Uterus (tissue), 4 donors: ENCODE measurements around the gene ROBO2. TPM values are rescaled to one million over a fixed set of nuclear protein-coding genes. Genes with fewer than 3 reads are reported as not detected.

Experiments
- DNase-seq, 2 donors: peaks; one replicate each; pipeline ENCODE4 v3.0.0-alpha.2; 2019 to 2020
- H3K27ac ChIP-seq, 2 donors: fragments of 200-600 bp; sonication (generic); 1 replicate in 1 of 2; 2 replicates in 1 of 2; pipeline ENCODE4 v1.5.1; 2016 to 2018
- H3K27me3 ChIP-seq, 2 donors: fragments of 200-600 bp; sonication (generic); one replicate each; pipeline ENCODE4 v1.5.1; 2018 to 2019; ENCODE audit warnings: control low read depth in 1 of 2
- H3K36me3 ChIP-seq, 2 donors: fragments of 200-600 bp; sonication (generic); one replicate each; pipeline ENCODE4 v1.5.1; 2019; ENCODE audit warnings: control low read depth in 1 of 2
- H3K4me1 ChIP-seq, 2 donors: fragments of 200-600 bp; sonication (generic); one replicate each; pipeline ENCODE4 v1.5.1; 2018 to 2019; ENCODE audit warnings: control low read depth in 1 of 2
- H3K4me3 ChIP-seq, 2 donors: fragments of 200-600 bp; sonication (generic); 1 replicate in 1 of 2; 2 replicates in 1 of 2; pipeline ENCODE4 v1.5.1; 2018 to 2019; ENCODE audit warnings: mild to moderate bottlenecking in 1 of 2
- H3K9me3 ChIP-seq, 2 donors: fragments of 200-600 bp; sonication (generic); one replicate each; pipeline ENCODE4 v1.5.1; 2019; ENCODE audit warnings: control low read depth in 1 of 2
- POLR2A ChIP-seq, 2 donors: fragments of 450-650 bp; IDR thresholded peaks; one replicate each; pipeline ENCODE4 v1.6.1; 2016; ENCODE audit warnings: antibody characterized with exemption in 2 of 2, mild to moderate bottlenecking in 1 of 2, moderate library complexity in 1 of 2
- intact Hi-C: fragments of 100-400 bp; cut with DNase I; formaldehyde crosslinking; loops from one replicate; pipeline ENCODE4 v1.15.1; 2023; ENCODE audit warnings: low total_unique reads
- total RNA-seq, 4 donors: library from RNA; depleted of rRNA in 3 of 4; stranded (reverse); fragments of >200 nt in 3 of 4; gene quantifications; one replicate each; pipeline versions ENCODE4 v1.1.0 to v1.2.4, GENCODE V29; 2014 to 2023
- TF ChIP-seq, protein P1 (sequence below), 4 experiments: fragments of 200-600 bp in 2 of 4; fragments of 450-650 bp in 2 of 4; sonication (generic) in 2 of 4; IDR thresholded peaks; one replicate each; pipeline ENCODE4 v1.5.1; 2016 to 2019; ENCODE audit warnings: antibody characterized with exemption in 4 of 4, mild to moderate bottlenecking in 2 of 4, moderate library complexity in 1 of 4
- donor health status: DM: yes; HTN: yes; CAD: no.

ROBO2 gene
- total RNA-seq, 4 donors from 2014 or later = 0.26 to 51.3 (median 0.49) TPM; not detected in 1

DNA sequence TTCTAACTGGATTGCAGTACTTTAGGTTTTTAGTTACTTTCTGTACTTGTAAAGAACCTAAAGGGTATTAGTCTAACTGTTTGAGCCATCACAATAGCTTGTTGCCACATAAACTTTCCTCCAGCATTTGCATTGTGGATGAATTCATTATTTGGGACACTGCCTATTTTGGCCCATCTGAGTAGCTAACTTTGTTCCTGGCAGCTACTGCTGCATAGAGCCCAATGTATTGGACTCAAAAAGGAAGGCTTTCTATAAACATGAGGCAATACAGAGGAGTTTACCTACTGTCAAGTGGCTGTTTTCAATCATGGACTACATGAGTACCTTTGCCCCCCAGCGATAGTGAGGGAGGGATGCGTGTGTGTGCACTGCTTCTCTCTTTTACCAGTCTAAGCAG lies 1.9 kb downstream of the ROBO2 start:
- Histone ChIP-seq H3K36me3 (no peaks in the 10 kb centered on the region), H3K4me1 (peaks cover 0 to 6% of the 10 kb centered on the region in 2 donors), H3K27me3 (peaks cover 0 to 9% of the 10 kb centered on the region in 2 donors), H3K27ac (no peak overlapping the region), H3K9me3 (no peaks in the 10 kb centered on the region), H3K4me3 (no peak overlapping the region)
- TF ChIP-seq, protein P1, sequence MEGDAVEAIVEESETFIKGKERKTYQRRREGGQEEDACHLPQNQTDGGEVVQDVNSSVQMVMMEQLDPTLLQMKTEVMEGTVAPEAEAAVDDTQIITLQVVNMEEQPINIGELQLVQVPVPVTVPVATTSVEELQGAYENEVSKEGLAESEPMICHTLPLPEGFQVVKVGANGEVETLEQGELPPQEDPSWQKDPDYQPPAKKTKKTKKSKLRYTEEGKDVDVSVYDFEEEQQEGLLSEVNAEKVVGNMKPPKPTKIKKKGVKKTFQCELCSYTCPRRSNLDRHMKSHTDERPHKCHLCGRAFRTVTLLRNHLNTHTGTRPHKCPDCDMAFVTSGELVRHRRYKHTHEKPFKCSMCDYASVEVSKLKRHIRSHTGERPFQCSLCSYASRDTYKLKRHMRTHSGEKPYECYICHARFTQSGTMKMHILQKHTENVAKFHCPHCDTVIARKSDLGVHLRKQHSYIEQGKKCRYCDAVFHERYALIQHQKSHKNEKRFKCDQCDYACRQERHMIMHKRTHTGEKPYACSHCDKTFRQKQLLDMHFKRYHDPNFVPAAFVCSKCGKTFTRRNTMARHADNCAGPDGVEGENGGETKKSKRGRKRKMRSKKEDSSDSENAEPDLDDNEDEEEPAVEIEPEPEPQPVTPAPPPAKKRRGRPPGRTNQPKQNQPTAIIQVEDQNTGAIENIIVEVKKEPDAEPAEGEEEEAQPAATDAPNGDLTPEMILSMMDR (IDR thresholded peaks at IDR 0.05) = no peak
- no peak for TF ChIP-seq POLR2A (IDR thresholded peaks at IDR 0.05)
- no peak for DNase-seq
- intact Hi-C loops = no loop called here

DNA sequence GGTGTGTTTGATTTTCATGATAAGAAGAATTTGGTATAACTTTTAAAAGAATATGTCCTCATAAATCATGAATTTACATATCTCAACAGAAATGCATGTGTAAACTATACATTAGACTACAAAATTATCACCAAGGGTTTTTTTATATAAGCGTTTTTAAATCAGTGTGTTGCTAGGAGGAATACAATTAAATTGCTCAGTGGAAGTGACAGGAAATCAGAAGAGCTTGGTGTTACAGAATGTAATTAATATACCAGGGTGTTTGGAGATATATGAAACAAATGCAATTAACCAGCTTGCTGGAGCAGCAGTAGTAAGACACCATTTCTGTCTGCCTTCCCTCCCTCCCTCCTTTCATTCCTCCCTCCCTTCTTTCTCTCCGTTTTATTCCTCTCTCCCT lies 2.4 kb downstream of the ROBO2 start:
- intact Hi-C loops = no loop called here

DNA sequence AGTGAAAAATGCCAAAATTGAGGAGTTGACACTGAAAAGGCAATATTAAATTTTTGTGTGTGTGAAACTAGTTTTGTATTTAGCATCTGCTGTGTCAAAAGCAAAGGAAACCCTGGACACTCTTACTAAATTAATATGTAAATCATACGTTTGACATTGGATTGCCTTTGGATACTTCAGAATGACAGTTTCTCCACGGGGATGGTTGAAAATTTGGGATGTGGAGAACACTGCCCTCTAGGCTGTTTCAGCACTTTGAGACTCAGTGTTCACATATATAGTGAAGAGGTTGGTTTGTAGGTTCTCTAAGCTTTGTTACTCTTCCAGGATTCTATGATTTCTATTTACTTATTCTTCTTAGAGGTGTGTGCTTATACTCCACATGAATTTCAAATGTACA lies 3.0 kb downstream of the ROBO2 start:
- Histone ChIP-seq H3K9me3 (no peaks in the 10 kb centered on the region), H3K4me3 (no peak overlapping the region), H3K4me1 (peaks cover 0 to 6% of the 10 kb centered on the region in 2 donors), H3K27me3 (peaks cover 0 to 9% of the 10 kb centered on the region in 2 donors), H3K27ac (no peak overlapping the region), H3K36me3 (no peaks in the 10 kb centered on the region)
- intact Hi-C loops = no loop called here
- DNase-seq = no peak
- no peak for TF ChIP-seq POLR2A (IDR thresholded peaks at IDR 0.05)
- TF ChIP-seq, protein P1 (IDR thresholded peaks at IDR 0.05) = no peak

More for the DNA sequence above, 2.4 kb downstream of the ROBO2 start:
- Histone ChIP-seq H3K4me1 (peaks cover 0 to 6% of the 10 kb centered on the region in 2 donors), H3K4me3 (no peak overlapping the region), H3K27me3 (peaks cover 0 to 9% of the 10 kb centered on the region in 2 donors), H3K9me3 (no peaks in the 10 kb centered on the region), H3K36me3 (no peaks in the 10 kb centered on the region), H3K27ac (no peak overlapping the region)
- DNase-seq = no peak
- TF ChIP-seq, protein P1 (IDR thresholded peaks at IDR 0.05) = no peak
- TF ChIP-seq POLR2A (IDR thresholded peaks at IDR 0.05) = no peak

DNA sequence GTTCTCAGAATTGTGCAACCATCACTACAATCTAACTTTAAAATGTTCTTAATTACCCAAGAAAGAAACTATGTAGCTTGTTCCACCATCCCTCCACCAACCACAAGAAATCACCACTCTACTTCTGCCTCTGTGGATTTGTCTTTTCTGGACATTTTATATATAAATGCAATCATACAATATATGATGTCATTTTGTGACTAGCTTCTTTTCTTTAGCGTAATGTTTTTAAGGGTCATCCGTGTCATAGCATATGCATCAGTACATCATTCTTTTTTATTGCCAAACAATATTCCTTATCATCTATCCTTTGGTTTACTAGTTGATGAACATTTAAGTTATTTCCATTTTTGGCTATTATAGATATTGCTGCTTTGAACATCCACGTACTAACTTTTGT lies 5.8 kb downstream of the ROBO2 start:
- DNase-seq = no peak
- no peaks in the 10 kb centered on the region for H3K36me3 ChIP-seq
- no peak for TF ChIP-seq POLR2A (IDR thresholded peaks at IDR 0.05)
- TF ChIP-seq, protein P1 (IDR thresholded peaks at IDR 0.05) = no peak
- no peaks in the 10 kb centered on the region for H3K9me3 ChIP-seq
- no peak overlapping the region for H3K4me3 ChIP-seq
- H3K27ac ChIP-seq = no peak overlapping the region
- H3K4me1 ChIP-seq = no peaks in the 10 kb centered on the region
- H3K27me3 ChIP-seq = peaks cover 0 to 9% of the 10 kb centered on the region in 2 donors
- intact Hi-C loops = no loop called here

DNA sequence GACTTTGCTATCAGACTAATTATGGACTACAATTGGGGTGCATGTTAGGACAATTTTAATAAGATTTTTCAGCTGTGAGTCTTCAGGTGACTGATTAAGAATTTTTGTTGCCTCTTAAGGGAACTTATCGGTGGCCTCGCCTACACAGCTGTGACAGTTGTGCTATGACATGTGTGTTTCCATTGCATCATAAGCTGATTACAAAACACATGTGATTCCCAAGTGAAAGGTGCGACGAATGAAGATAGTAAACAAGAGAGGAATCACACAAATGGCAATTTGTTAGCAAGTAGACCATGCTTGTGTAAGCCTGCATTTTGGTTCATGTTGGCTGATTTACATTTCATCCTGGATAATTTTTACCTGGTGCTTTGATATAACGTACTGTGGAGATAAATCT lies 8.3 kb downstream of the ROBO2 start:
- Histone ChIP-seq H3K36me3 (no peaks in the 10 kb centered on the region), H3K9me3 (no peaks in the 10 kb centered on the region), H3K27ac (no peak overlapping the region), H3K4me1 (no peaks in the 10 kb centered on the region), H3K27me3 (peaks cover 0 to 9% of the 10 kb centered on the region in 2 donors), H3K4me3 (no peak overlapping the region)
- intact Hi-C loops = no loop called here
- no peak for DNase-seq
- TF ChIP-seq POLR2A (IDR thresholded peaks at IDR 0.05) = no peak
- TF ChIP-seq, protein P1 (IDR thresholded peaks at IDR 0.05) = no peak
